GM12865 (cell line): ENCODE results near the gene IARS2.

Experiments used
- DNase-seq: peaks from one replicate; pipeline ENCODE4 v3.0.0; 2010; ENCODE audit warnings: low read depth
- H3K4me3 ChIP-seq: 2 replicates; pipeline ENCODE4 v1.5.1; 2011; ENCODE audit warnings: mild to moderate bottlenecking, low read depth, low read length, control low read depth
- TF ChIP-seq, protein P1 (sequence below): IDR thresholded peaks from 2 replicates; pipeline ENCODE4 v1.5.1; 2011; ENCODE audit warnings: low read length, control low read depth, low read depth, inconsistent platforms; ENCODE audit not compliant: insufficient read depth; ENCODE audit errors: missing control alignments

IARS2 gene

DNA sequence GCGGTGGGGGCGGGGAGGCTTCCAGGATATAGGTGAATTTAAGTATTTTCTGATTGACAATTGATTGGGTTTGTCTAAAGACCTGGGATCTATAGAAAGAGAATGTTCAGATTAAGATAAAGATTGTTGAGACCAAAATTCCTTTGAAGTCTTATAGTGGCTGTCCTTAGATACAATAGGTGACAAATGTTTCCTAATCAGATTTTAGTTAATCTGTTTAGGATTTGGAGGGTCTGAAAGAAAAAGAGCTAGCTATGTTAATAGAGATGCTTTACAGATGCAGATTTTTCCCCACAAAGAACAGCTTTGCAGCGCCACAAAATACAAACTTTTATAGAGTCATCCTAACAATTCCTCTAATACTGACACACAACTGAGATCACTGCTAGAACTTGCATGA is 33.1 kb upstream of the IARS2 start:
- TF ChIP-seq, protein P1, sequence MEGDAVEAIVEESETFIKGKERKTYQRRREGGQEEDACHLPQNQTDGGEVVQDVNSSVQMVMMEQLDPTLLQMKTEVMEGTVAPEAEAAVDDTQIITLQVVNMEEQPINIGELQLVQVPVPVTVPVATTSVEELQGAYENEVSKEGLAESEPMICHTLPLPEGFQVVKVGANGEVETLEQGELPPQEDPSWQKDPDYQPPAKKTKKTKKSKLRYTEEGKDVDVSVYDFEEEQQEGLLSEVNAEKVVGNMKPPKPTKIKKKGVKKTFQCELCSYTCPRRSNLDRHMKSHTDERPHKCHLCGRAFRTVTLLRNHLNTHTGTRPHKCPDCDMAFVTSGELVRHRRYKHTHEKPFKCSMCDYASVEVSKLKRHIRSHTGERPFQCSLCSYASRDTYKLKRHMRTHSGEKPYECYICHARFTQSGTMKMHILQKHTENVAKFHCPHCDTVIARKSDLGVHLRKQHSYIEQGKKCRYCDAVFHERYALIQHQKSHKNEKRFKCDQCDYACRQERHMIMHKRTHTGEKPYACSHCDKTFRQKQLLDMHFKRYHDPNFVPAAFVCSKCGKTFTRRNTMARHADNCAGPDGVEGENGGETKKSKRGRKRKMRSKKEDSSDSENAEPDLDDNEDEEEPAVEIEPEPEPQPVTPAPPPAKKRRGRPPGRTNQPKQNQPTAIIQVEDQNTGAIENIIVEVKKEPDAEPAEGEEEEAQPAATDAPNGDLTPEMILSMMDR: no peak
- DNase-seq: no peak
- no peak overlapping the region for H3K4me3 ChIP-seq

DNA sequence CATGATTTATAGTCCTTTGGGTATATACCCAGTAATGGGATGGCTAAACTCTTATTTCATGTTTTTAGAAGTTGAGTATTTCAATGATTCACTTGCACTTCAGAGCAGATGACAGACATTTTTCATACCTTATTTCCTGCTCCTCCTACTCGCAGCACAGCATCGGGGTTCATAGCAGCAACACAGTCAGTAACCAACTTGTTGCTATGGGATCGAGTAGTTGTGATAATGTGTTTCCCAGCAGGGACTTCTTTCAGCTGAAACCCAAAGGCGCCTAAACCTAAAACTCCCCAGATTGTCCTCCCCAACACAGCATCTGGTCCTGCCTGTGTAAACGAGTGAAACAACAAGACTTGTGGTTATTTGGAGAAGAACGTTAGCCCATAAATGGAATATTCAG is 31.3 kb upstream of the IARS2 start:
- DNase-seq: no peak
- TF ChIP-seq, protein P1: no peak
- H3K4me3 ChIP-seq: no peak overlapping the region

DNA sequence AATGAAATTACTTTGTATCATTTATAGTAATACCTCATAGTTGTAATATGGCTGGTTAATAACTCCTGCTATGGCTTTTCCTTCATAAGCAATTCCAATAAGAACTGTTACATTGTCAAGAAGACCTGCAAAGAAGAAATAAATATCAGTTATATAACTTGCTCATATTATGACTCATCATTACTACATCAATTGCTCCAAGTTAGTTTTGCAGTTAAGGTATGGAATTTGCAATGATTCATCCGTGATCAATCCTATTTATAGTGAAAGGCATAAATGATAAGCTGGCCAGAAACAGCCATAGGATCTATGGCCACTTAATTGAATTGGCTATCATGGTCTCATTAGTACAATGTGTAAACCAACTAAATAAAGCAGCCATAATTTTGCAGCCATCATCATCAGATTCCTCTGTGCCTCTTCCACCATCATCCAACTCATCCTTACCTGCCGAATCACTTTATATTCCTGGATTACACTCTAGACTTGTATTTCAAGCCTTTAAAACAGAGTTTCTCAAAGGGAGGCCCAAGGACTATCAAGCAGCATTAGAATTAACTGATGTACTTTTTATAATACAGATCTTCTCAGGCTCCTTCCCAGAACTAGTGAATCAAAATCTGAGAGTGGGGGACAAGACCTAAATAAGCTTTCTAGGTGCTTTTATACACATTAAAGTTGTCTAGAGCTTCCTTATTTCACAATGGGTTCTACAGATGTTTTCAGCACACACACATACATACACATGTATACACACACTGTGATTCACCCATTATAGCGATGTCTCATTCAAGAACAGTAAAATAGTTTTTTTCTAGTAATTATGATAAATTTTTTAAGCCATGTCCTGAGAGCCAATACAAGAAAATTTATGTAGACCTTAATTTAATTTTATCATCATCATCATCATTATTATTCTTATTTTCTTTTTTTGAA is 26.4 kb upstream of the IARS2 start:
- DNase-seq: no peak
- no peak overlapping the region for H3K4me3 ChIP-seq
- TF ChIP-seq, protein P1: no peak

DNA sequence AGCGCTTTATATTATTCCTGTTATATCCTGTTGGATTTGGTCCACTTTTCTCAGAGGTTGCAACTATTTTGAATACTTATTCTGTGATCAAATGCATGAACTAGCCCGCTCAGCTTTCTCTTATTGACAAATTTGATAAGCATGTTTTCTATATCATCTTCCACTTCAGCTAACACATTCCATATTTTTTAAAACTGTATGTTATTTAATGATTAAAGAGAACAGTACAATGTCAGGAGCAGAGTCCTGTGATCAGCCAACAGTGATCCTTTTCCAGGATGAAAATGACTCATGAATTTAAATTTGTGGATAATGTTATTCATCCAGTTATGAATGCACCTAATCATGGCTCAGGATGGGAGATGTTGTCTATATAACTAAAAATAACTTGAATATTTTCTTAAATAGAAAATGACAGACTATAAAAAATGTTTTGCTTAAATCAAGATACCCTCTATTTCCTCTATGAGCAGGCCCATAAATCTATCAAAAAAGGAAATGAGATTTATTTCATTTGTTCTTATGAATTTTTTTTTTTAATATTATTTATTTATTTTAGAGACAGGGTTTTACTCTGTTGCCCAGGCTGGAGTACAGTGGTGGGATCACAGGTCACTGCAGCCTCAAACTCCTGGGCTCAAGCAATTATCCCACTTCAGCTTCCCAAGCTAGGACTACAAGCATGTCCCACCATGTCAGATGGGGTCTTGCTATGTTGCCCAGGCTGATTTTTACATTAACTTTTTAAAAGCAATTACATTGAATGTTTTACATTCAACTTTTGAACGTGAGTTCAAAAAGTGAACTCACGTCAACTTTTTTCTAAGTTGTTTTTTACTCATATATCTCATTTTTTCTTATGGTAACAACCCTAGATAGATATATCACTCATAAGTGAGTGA is 16.8 kb upstream of the IARS2 start:
- DNase-seq: no peak
- H3K4me3 ChIP-seq: no peak overlapping the region
- TF ChIP-seq, protein P1: no peak

DNA sequence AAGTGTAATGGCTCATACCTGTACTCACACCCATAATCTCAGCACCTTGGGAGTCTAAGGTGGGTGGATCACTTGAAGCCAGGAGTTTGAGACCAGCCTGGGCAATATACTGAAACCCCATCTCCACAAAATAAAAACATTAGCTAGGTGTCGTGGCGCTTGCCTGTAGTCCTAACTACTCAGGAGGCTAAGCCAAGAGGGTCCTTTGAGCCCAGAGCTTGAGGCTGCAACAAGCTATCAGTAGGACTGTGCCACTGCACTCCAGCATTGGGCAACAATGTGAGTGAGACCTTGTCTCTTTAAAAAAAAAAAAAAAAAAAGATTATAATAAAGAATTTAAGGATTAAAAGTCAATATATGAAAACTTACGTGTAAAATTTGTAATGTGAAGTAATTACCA is 16.0 kb upstream of the IARS2 start:
- TF ChIP-seq, protein P1: no peak
- no peak for DNase-seq
- no peak overlapping the region for H3K4me3 ChIP-seq

DNA sequence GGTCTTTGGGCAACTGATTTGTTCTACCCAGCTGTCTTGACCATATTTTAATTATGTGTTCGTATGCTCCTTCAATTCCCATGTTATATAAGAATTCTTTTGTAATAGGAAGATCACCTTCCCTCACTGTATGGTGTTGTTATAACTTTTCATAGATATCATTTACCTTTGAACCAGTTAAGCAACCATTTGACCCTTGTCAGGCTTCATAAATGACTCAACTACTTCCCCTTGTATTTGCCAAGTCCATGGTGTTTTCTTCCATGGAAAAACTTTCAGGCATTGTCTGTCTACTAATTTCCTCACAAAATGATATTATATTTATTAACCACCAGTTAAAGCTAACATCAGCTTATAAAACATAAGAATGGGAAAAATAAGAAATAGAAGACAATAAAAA is 9.5 kb upstream of the IARS2 start:
- no peak for DNase-seq
- TF ChIP-seq, protein P1: no peak
- H3K4me3 ChIP-seq: no peak overlapping the region
